GM18505 (cell line): ENCODE data around the gene SPRYD3.
"Not testable (repeated sequence)": the region's sequence is repeated elsewhere in the genome, so short reads cannot be mapped to it uniquely, and the experiment has no call there.

Source experiments
- ATAC-seq: cut with Tn5 transposase; IDR thresholded peaks from one replicate; pipeline ENCODE4 v1.9.1; 2021; ENCODE audit not compliant: unreplicated experiment
- POLR2A ChIP-seq: IDR thresholded peaks from 4 replicates; pipeline ENCODE4 v1.6.1; 2011; ENCODE audit warnings: borderline replicate concordance; ENCODE audit not compliant: insufficient read depth, insufficient read length; ENCODE audit errors: extremely low read depth

Gene SPRYD3

GRCh38 chr12:53034459-53034858, 44.7 kb downstream of the SPRYD3 start:
- no peak for TF ChIP-seq POLR2A
- no peak for ATAC-seq

GRCh38 chr12:53033832-53034231, 45.4 kb downstream of the SPRYD3 start:
- ATAC-seq: not testable (repeated sequence)

- TF ChIP-seq POLR2A: no peak
- ATAC-seq: no peak
Measured at GRCh38 chr12:53031616-53032015, 47.6 kb downstream of the SPRYD3 start.

- ATAC-seq: not testable (repeated sequence)
Measured at GRCh38 chr12:53027014-53027413, 52.2 kb downstream of the SPRYD3 start.

- TF ChIP-seq POLR2A: no peak
Measured at GRCh38 chr12:53025250-53025649, 53.9 kb downstream of the SPRYD3 start.

GRCh38 chr12:53014709-53015108, 64.5 kb downstream of the SPRYD3 start:
- no peak for ATAC-seq
- no peak for TF ChIP-seq POLR2A

More at GRCh38 chr12:53025250-53025649, 53.9 kb downstream of the SPRYD3 start:
- ATAC-seq: no peak
